HG03139 (cell line): ENCODE measurements around the gene SPTLC3.

Source experiments
- ATAC-seq: cut with Tn5 transposase; IDR thresholded peaks from one replicate; pipeline ENCODE4 v1.9.1; 2021; ENCODE audit not compliant: unreplicated experiment

SPTLC3 gene

GRCh38 chr20:12984069-12984765 is 24.6 kb upstream of the SPTLC3 start:
- ATAC-seq, result no peak

GRCh38 chr20:12984863-12985262 is 23.9 kb upstream of the SPTLC3 start:
- ATAC-seq, result no peak

- no peak for ATAC-seq
These were observed 21.5 kb upstream of the SPTLC3 start for GRCh38 chr20:12987261-12987660.

GRCh38 chr20:12989586-12990115 is 19.1 kb upstream of the SPTLC3 start:
- ATAC-seq, result no peak

GRCh38 chr20:12997128-12997655 is 11.6 kb upstream of the SPTLC3 start:
- no peak for ATAC-seq

GRCh38 chr20:12998046-12998445 is 10.7 kb upstream of the SPTLC3 start:
- ATAC-seq, result no peak

- ATAC-seq, result no peak
These were observed 9.6 kb upstream of the SPTLC3 start for GRCh38 chr20:12999201-12999600.

- no peak for ATAC-seq
These were observed 6.5 kb upstream of the SPTLC3 start for GRCh38 chr20:13002251-13002650.

GRCh38 chr20:13006825-13007224 is 1.9 kb upstream of the SPTLC3 start:
- ATAC-seq, result no peak

GRCh38 chr20:13007596-13007995 is 1.2 kb upstream of the SPTLC3 start:
- ATAC-seq, result no peak

GRCh38 chr20:13009682-13010406 is 1.1 kb downstream of the SPTLC3 start:
- ATAC-seq, result peak; percentile 86

- no peak for ATAC-seq
These were observed 4.1 kb downstream of the SPTLC3 start for GRCh38 chr20:13012886-13013285.

- ATAC-seq, result no peak
These were observed 4.6 kb downstream of the SPTLC3 start for GRCh38 chr20:13013411-13013810.

GRCh38 chr20:13017235-13017634 is 8.5 kb downstream of the SPTLC3 start:
- no peak for ATAC-seq

GRCh38 chr20:13017883-13018535 is 9.2 kb downstream of the SPTLC3 start:
- no peak for ATAC-seq

GRCh38 chr20:13021205-13021970 is 12.6 kb downstream of the SPTLC3 start:
- ATAC-seq, result no peak

- ATAC-seq, result no peak
These were observed 13.8 kb downstream of the SPTLC3 start for GRCh38 chr20:13022401-13023155.

GRCh38 chr20:13024596-13024995 is 15.8 kb downstream of the SPTLC3 start:
- no peak for ATAC-seq

- ATAC-seq, result no peak
These were observed 16.4 kb downstream of the SPTLC3 start for GRCh38 chr20:13025181-13025580.

- no peak for ATAC-seq
These were observed 19.2 kb downstream of the SPTLC3 start for GRCh38 chr20:13028001-13028400.
